Activated naive CD8-positive, alpha-beta T cell treated with anti-CD3 and anti-CD28 coated beads, Interleukin-2, amount 10 ng/mL, durations not matched to agents 7 days and 5 days (primary cell): ENCODE results near the gene SLC25A10. TPM values are rescaled to one million over a fixed set of nuclear protein-coding genes. Genes with fewer than 3 reads are reported as not detected.
A peak's percentile ranks its signal among the peaks of the same experiment; 100 is the strongest.
"Not testable (repeated sequence)": the region's sequence is repeated elsewhere in the genome, so short reads cannot be mapped to it uniquely, and the experiment has no call there.

Source experiments
- ATAC-seq: fragments of 150-1000 bp; cut with Tn5 transposase; one replicate; pipeline ENCODE4 v1.10.0; 2021; ENCODE audit warnings: low read depth, moderate library complexity
- POLR2A ChIA-PET: fragments of 350-600 bp; sonication (Branson Sonifier 250); formaldehyde crosslinking; loops from one replicate; lab custom pipeline; 2021; ENCODE audit warnings: antibody characterized with exemption; lab: Charles Lee
- DNase-seq: peaks from one replicate; pipeline ENCODE4 v3.0.0; 2021
- H3K27ac Mint-ChIP-seq: one replicate; pipeline ENCODE4 v1.8.0; 2022; ENCODE audit warnings: mild to moderate bottlenecking, mixed read lengths
- H3K27me3 Mint-ChIP-seq: one replicate; pipeline ENCODE4 v1.8.0; 2022; ENCODE audit warnings: mild to moderate bottlenecking, moderate library complexity, mixed read lengths
- H3K36me3 Mint-ChIP-seq: one replicate; pipeline ENCODE4 v1.8.0; 2021; ENCODE audit warnings: mild to moderate bottlenecking, mixed read lengths
- H3K4me1 Mint-ChIP-seq: one replicate; pipeline ENCODE4 v1.8.0; 2021; ENCODE audit warnings: mixed read lengths
- H3K4me3 Mint-ChIP-seq: one replicate; pipeline ENCODE4 v1.8.0; 2022; ENCODE audit warnings: mild to moderate bottlenecking, moderate library complexity, mixed read lengths
- H3K9me3 Mint-ChIP-seq: one replicate; pipeline ENCODE4 v1.8.0; 2021; ENCODE audit warnings: mixed read lengths
- total RNA-seq, 2 experiments: library from RNA; stranded (reverse); gene quantifications; one replicate each; pipeline ENCODE4 v1.2.3, GENCODE V29; 2021

SLC25A10 gene, protein sequence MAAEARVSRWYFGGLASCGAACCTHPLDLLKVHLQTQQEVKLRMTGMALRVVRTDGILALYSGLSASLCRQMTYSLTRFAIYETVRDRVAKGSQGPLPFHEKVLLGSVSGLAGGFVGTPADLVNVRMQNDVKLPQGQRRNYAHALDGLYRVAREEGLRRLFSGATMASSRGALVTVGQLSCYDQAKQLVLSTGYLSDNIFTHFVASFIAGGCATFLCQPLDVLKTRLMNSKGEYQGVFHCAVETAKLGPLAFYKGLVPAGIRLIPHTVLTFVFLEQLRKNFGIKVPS
- 10 to 100 TPM; 22.0 to 25.1 TPM for total RNA-seq

DNA sequence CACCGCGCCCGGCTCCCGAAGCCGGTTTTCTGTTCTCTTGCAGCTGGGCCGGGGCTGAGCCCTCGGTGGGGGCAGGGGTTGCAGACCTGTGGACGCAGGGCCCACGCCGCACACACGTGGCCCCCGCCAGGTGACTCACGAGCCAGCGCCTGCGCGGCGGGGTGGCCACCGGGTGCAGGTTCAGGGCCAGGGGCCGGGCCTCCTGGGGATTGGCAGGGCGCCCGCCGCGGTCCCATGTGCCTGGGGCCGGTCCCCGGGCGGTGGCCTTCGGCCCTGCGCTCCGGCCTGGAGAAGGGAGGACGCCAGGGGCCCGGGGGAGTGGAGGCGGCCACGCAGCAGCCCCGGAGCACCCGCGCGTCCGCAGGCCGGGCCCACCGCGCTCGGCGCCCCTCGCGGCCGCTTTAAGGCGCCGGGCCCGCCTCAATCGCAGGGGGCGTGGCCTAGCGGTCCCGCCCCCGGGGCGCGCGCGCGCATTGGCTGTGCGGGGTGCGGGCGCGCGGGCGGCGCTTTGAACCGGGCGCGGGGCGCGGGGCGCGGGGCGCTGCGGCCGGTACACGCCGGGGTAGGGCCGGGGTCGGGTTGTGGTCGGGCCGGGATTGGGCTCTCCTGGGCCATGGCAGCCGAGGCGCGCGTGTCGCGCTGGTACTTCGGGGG is at the start of gene SLC25A10:
SLC25A10 (plus strand) TSS at position 471 of the 654 bp plus-strand sequence; CDS start at position 614, 143 bp downstream.
- ATAC-seq (peak; percentile 85), DNase-seq (peak; percentile 92)
- Mint-ChIP-seq H3K4me1 (peaks cover 17% of the 10 kb centered on the region), H3K36me3 (no peaks in the 10 kb centered on the region), H3K27ac (peak within 1 kb of the TSS; percentile 86), H3K9me3 (no peaks in the 10 kb centered on the region), H3K27me3 (no peaks in the 10 kb centered on the region), H3K4me3 (peak within 1 kb of the TSS; percentile 89)
- POLR2A ChIA-PET: interaction anchor here (0.6 to 4.2 kb wide), 11 partner anchors 9 to 1569 kb away, joined by 3 to 59 read pairs (median 5); partner anchors contain the start of genes ARL16, HGS and MRPL12

DNA sequence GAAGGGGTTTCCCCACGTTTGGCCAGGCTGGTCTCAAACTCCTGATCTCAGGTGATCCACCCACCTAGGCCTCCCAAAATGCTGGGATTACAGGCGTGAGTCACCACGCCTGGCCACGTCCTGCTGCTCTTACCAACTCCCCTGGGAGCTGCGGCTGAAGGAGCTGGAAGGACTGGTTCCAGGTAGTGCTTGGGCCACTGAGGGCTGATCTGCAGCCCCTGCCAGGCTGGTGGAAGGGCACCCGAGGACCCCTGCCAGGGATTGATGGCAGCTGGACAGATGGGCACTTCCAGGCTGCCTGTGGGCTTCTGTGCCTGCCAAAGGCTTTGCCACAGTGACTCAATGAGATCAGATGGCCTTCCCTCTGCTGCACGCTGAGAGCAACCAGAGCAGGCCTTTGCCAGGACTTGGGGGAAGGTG is 48.0 kb upstream of the SLC25A10 start:
- H3K27ac Mint-ChIP-seq: peak overlapping the region; percentile 95
- H3K9me3 Mint-ChIP-seq: no peaks in the 10 kb centered on the region
- H3K4me1 Mint-ChIP-seq: peaks cover 43% of the 10 kb centered on the region
- ATAC-seq (no peak), DNase-seq (no peak)
- POLR2A ChIA-PET: interaction anchor here (0.6 to 3.6 kb wide), 7 partner anchors 10 to 1050 kb away, joined by 3 to 45 read pairs (median 6); partner anchors contain the start of genes ARL16, HGS, NPLOC4 and TSPAN10
- peaks cover 13% of the 10 kb centered on the region for H3K36me3 Mint-ChIP-seq
- no peak overlapping the region for H3K4me3 Mint-ChIP-seq
- H3K27me3 Mint-ChIP-seq: no peaks in the 10 kb centered on the region

DNA sequence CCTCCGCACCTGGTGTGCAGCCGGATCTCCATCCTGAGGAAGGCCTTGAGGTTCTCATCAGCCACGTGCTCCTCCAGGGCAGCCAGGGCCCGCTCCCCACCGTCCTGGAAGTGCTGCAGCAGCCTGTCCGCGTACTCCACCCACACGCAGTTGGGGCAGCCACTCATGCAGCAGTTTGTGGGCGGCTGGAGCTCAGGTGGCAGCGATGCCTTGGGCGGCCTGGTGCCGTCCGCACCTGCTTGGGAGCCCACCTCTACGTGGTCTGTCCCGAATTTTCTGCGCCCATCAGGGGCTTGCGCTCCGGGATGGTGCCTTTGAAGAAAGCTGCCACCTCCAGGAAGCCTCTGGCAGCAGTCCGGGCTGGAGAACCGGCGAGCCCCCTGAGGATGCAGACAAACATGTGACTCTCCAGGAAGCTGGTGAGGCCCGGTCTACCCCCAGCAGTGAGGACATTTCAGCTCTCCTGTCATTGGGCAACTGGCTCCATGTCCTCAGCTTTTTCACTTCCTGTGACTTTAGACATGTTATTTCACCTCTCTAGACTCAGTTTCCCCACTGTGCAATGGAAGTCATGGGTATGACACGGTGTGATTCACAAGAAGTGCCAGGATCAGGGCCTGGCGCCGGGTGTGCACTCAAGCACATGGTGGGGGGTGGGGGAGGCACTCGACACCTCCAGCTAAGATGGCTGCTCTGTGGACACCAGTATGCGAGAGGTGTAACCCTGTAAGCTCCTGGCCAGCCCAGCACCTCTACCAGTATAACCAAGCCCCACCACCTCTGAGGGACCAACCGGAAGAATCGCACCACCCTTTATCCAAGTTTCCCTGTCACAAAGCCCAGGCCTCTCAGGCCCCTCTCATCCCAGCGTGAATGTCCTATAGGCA is 46.6 kb upstream of the SLC25A10 start:
- Mint-ChIP-seq H3K27me3 (no peaks in the 10 kb centered on the region), H3K36me3 (peaks cover 15% of the 10 kb centered on the region), H3K27ac (peak overlapping the region; percentile 98), H3K4me3 (peak overlapping the region; percentile 90), H3K9me3 (no peaks in the 10 kb centered on the region), H3K4me1 (peaks cover 43% of the 10 kb centered on the region)
- DNase-seq (peak; percentile 64), ATAC-seq (peak; percentile 27)
- POLR2A ChIA-PET: interaction anchor here (0.6 to 4.2 kb wide), 12 partner anchors 8 to 113 kb away, joined by 3 to 54 read pairs (median 6); partner anchors contain the start of genes ARL16, FAAP100, HGS and MRPL12

DNA sequence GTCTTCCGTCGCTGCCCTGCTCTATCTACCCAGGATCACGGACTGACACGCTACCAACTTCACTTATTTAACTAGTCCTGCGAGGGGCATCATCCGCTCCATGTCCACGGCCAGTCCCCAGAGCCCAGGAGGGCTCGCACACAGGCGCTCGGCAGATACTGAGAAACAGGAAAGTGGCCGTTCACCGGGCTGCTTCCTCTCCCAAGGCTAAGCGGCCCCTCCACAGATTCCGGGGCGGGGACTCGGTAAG is 46.1 kb upstream of the SLC25A10 start:
- no peaks in the 10 kb centered on the region for H3K27me3 Mint-ChIP-seq
- DNase-seq: no peak
- H3K4me1 Mint-ChIP-seq: peaks cover 43% of the 10 kb centered on the region
- peak; percentile 32 for ATAC-seq
- H3K36me3 Mint-ChIP-seq: peaks cover 15% of the 10 kb centered on the region
- POLR2A ChIA-PET: interaction anchor here (0.6 to 4.2 kb wide), 10 partner anchors 9 to 114 kb away, joined by 3 to 54 read pairs (median 9); partner anchors contain the start of genes ARL16, FAAP100, HGS and MRPL12
- no peaks in the 10 kb centered on the region for H3K9me3 Mint-ChIP-seq
- H3K4me3 Mint-ChIP-seq: peak overlapping the region; percentile 90
- peak overlapping the region; percentile 98 for H3K27ac Mint-ChIP-seq

DNA sequence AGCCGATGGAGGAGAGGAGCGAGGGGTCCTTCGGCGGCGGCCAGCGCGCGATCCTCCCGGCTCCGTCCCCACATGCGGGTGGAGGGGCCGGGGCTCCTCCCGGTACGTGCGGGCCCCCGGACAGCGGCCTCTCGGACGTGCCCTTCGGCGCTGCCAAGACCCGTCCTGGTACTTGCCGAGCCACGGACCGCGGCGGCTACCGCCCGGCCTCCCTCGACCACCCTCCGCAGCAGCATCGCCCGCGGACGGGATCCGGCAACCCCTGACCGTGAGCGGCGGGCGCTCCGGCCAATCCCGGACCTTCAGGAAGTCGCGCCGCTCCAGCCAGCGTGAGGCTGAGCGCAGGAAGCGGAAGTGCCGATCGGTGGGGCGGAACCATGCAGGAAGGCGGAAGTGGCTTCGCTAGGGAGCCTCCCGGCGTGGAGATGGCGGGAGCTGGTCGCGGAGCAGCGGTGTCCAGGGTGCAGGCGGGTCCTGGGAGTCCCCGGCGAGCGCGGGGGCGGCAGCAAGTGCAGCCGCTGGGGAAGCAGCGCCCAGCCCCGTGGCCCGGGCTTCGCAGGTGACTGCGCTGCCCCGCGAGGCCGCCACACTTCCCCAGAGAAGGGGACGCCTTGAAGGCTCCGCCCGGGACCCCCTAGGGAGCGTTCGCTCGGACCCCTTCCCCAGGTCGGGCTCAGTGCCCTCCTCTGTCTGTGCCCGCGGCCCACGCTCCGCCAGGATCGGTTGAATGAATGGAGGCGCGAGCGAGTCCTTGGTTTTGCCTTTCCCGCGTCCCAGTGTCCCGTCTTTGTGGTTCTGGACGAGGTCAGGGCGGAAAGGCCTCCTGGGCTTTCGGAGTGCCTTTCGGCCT is 45.5 kb upstream of the SLC25A10 start, which contains the start of the genes CCDC137 and OXLD1:
CCDC137 (plus strand) TSS at position 396 of the 850 bp plus-strand sequence; CDS start at position 426, 30 bp downstream.
OXLD1 (minus strand) TSS at position 264 of the 850 bp plus-strand sequence; CDS start at position 236, 28 bp downstream.
- H3K4me1 Mint-ChIP-seq: peaks cover 43% of the 10 kb centered on the region
- peak within 1 kb of the TSS; percentile 98 for H3K27ac Mint-ChIP-seq
- peak; percentile 93 for DNase-seq
- H3K27me3 Mint-ChIP-seq: no peaks in the 10 kb centered on the region
- H3K4me3 Mint-ChIP-seq: peak within 1 kb of the TSS; percentile 90
- POLR2A ChIA-PET: interaction anchor here (0.6 to 4.2 kb wide), 9 partner anchors 9 to 115 kb away, joined by 3 to 54 read pairs (median 6); partner anchors contain the start of genes ARL16, FAAP100, HGS and MRPL12
- no peaks in the 10 kb centered on the region for H3K9me3 Mint-ChIP-seq
- peak; percentile 89 for ATAC-seq
- peaks cover 18% of the 10 kb centered on the region for H3K36me3 Mint-ChIP-seq

DNA sequence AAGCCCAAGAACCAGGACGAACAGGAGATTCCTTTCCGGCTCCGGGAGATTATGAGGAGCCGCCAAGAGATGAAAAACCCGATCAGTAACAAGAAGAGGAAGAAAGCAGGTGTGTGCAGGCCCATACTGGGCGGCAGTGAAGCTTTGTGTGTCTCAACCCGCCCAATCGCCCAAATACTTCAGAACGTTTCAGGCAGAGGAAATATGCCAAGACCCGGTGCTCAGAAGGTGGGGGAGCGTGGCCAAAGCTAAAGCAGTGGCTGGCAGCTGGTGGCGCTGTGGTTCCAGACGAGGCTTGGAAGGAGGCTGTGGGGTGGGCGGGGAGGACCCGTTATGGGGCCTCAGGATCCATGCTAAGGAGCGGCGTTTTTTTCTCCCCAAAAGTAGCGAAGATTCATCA is 44.3 kb upstream of the SLC25A10 start:
- ATAC-seq: no peak

DNA sequence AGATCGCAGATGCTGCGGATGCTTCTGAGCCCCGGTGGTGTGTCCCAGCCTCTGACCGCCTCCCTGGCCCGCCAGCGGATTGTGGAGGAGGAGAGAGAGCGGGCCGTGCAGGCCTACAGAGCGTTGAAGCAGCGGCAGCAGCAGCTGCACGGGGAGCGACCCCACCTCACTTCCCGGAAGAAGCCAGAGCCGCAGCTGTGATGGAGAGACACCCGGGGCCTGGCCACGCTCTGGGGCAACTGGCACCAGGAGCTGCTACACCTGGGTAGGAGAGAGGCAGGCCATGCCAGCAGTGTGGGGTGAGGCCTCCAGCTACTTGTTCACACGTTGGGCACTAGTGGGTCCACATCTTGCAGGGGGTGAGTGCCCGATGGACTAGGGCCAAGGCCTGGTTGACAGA is 39.6 kb upstream of the SLC25A10 start:
- H3K27me3 Mint-ChIP-seq: no peaks in the 10 kb centered on the region
- DNase-seq: no peak
- H3K27ac Mint-ChIP-seq: no peak overlapping the region
- H3K4me1 Mint-ChIP-seq: peaks cover 14% of the 10 kb centered on the region
- H3K36me3 Mint-ChIP-seq: peaks cover 13% of the 10 kb centered on the region
- H3K4me3 Mint-ChIP-seq: no peak overlapping the region
- POLR2A ChIA-PET: interaction anchor here (1.1 kb wide), 1 partner anchor 11 kb away, joined by 3 read pairs; the partner anchor contains the start of genes ARL16 and HGS
- no peak for ATAC-seq
- no peaks in the 10 kb centered on the region for H3K9me3 Mint-ChIP-seq

More for the DNA sequence above, 44.3 kb upstream of the SLC25A10 start:
- POLR2A ChIA-PET: interaction anchor here (0.7 to 4.2 kb wide), 4 partner anchors 16 to 35 kb away, joined by 4 to 54 read pairs (median 6); partner anchors contain the start of genes ARL16, HGS, MRPL12 and NPLOC4
- no peaks in the 10 kb centered on the region for H3K9me3 Mint-ChIP-seq
- peak overlapping the region; percentile 56 for H3K27ac Mint-ChIP-seq
- peaks cover 37% of the 10 kb centered on the region for H3K4me1 Mint-ChIP-seq
- H3K4me3 Mint-ChIP-seq: peak overlapping the region; percentile 90
- peaks cover 18% of the 10 kb centered on the region for H3K36me3 Mint-ChIP-seq
- no peak for DNase-seq
- no peaks in the 10 kb centered on the region for H3K27me3 Mint-ChIP-seq

DNA sequence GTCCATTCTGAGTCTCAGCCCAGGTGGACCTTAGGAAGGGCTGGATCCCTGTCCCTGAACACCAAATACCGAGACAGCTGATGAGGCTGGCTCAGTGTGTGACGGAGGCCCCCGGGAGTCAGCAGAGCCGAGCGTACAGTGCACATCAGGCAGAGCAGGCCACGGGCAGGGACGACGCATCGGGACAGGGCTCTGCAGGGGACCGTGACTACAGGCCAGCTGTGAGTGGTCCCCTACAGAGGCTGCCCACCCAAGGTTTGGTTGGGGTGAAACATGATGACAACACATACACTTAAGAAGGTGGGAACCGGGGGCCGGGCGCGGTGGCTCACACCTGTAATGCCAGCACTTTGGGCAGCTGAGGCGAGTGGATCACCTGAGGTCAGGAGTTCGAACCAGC is 39.1 kb upstream of the SLC25A10 start:
- H3K27me3 Mint-ChIP-seq: no peaks in the 10 kb centered on the region
- H3K27ac Mint-ChIP-seq: no peak overlapping the region
- POLR2A ChIA-PET: interaction anchor here (1.1 kb wide), 1 partner anchor 11 kb away, joined by 3 read pairs; the partner anchor contains the start of genes ARL16 and HGS
- DNase-seq (no peak), ATAC-seq (no peak)
- H3K9me3 Mint-ChIP-seq: no peaks in the 10 kb centered on the region
- H3K36me3 Mint-ChIP-seq: peaks cover 10% of the 10 kb centered on the region
- H3K4me1 Mint-ChIP-seq: peaks cover 10% of the 10 kb centered on the region
- no peak overlapping the region for H3K4me3 Mint-ChIP-seq

DNA sequence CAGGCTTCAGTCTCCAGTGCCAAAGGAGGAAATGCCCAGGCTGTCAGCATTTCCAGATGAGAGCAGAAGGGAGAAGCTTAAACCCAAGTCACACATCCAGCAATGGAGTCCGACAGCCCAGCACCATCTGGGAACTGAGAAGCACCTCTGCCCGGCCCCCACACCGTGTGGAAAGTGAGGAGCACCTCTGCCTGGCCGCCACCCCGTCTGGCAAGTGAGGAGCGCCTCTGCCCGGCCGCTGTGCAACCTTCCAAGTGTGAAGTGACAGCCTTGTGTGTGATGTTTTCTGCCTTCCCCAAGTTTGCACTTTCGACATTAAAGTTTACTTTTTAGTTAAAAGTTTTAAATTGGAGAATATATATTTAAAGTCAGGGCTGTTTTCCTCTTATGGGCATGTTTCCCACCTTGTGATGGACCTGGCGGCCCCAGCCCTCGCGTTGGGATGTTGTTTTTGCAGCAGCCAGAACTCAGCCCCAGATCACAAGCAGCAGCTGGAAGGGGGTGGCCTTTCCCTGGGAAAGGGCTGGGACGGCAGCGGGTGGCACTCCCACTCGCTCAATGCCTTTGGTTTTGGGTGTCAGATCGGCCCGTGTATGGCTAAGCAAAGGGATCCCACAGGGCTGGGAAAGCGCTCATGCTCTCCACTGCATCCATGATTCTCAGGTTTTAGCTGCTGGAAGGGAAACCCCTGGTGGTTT is 38.4 kb upstream of the SLC25A10 start:
- Mint-ChIP-seq H3K27ac (no peak overlapping the region), H3K27me3 (no peaks in the 10 kb centered on the region), H3K9me3 (no peaks in the 10 kb centered on the region), H3K4me3 (no peak overlapping the region), H3K36me3 (peaks cover 7% of the 10 kb centered on the region), H3K4me1 (peaks cover 3% of the 10 kb centered on the region)
- ATAC-seq (no peak), DNase-seq (no peak)
- POLR2A ChIA-PET: interaction anchor here (2.8 kb wide), 1 partner anchor 9 kb away, joined by 9 read pairs; the partner anchor contains the start of genes ARL16 and HGS

DNA sequence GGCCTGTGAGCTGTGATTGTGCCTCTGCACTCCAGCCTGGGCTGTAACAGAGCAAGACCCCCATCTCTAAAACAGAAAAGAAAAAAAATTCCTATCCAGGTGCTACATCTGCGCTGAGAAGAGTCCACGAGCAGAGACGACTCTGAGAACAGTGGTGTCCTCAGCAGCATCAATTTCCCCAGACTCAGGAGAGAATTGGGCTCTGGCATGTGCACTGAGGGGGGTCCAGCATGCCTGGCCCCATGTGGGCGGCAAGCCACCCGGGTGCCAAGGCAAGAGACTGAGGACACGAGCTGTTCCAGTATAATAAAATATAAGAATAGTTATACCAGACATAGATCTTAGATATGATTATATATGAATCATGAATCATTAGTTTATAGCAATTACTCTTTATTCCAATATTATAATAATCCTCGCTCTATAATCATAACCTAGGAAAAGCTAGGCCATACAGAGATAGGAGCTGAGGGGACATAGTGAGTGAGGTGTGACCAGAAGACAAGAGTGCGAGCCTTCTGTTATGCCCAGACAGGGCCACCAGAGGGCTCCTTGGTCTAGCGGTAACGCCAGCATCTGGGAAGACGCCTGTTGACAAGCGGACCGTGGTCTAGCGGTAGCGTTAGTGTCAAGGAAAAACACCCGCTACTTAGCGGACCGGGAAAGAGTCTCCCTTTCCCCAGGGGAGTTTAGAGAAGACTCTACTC is 36.4 kb upstream of the SLC25A10 start:
- POLR2A ChIA-PET: interaction anchor here (0.6 to 2.8 kb wide), 3 partner anchors 7 to 27 kb away, joined by 3 to 9 read pairs (median 4); partner anchors contain the start of genes ARL16 and HGS
- not testable (repeated sequence) for ATAC-seq, H3K27me3 Mint-ChIP-seq, H3K9me3 Mint-ChIP-seq, DNase-seq, H3K4me3 Mint-ChIP-seq, H3K27ac Mint-ChIP-seq, H3K4me1 Mint-ChIP-seq, H3K36me3 Mint-ChIP-seq

DNA sequence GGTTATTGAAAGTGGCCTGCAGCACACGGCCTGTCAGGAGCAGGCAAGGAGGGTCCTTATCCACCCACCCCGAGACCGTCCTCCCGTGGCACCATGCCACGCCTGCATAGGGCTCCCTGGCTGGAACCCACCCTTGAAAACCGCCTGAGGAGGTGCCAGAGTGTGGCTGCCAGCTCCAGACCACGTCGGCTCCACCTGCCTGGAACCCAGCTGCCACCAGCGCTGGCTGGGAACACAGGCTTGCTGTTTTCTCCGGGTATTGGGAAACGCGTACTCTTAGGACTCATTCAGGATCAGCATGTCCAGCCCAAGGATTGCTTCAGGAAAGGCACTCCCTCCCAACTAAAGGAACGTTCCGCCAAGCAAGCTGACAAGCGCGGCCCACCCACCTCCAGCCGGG is 35.2 kb upstream of the SLC25A10 start:
- no peak overlapping the region for H3K4me3 Mint-ChIP-seq
- H3K27ac Mint-ChIP-seq: no peak overlapping the region
- peaks cover 2% of the 10 kb centered on the region for H3K4me1 Mint-ChIP-seq
- ATAC-seq: no peak
- H3K27me3 Mint-ChIP-seq: no peaks in the 10 kb centered on the region
- no peak for DNase-seq
- H3K36me3 Mint-ChIP-seq: peaks cover 3% of the 10 kb centered on the region
- POLR2A ChIA-PET: interaction anchor here (0.6 to 0.8 kb wide), 2 partner anchors 35 to 1101 kb away, joined by 3 to 4 read pairs; no protein-coding TSS in a partner anchor
- no peaks in the 10 kb centered on the region for H3K9me3 Mint-ChIP-seq
